SH-SY5Y (cell line): ENCODE results near the gene ABHD17C.

Source experiments
- GATA2 ChIP-seq: IDR thresholded peaks from 2 replicates; pipeline ENCODE4 v1.6.1; 2011; ENCODE audit warnings: mild to moderate bottlenecking, low read depth, low read length
- GATA3 ChIP-seq: IDR thresholded peaks from 2 replicates; pipeline ENCODE4 v1.6.1; 2011; ENCODE audit warnings: low read depth, mild to moderate bottlenecking, low read length, moderate library complexity

DNA sequence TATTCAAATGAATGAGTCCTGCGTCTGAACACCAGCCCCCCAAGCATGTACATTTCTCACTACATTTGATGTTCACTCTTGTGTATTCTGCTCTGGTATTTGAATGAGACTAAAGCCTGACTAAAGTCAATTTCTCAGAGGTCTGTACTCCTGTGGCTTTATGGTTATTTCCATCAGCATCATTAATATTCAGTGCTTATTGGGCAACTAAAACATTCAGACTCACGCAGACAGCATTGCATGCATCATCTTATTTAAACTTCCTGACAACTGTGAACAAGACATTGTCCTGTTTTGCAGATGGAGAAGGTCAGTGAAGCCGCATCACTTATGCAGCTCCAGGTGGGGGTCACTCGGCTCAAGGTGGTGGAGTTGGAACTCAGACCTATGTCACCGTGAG, 95.1 kb downstream of the ABHD17C start:
- no peak for TF ChIP-seq GATA2
- TF ChIP-seq GATA3: no peak
